NT2/D1 (cell line): ENCODE data around the gene OR2V1.

Experiments used
- SUZ12 ChIP-seq: IDR thresholded peaks from 2 replicates; pipeline ENCODE4 v1.6.1; 2011; ENCODE audit not compliant: insufficient read length, insufficient read depth; ENCODE audit errors: extremely low read depth
- YY1 ChIP-seq: IDR thresholded peaks from 2 replicates; pipeline ENCODE4 v1.6.1; 2011; ENCODE audit not compliant: insufficient read length, insufficient read depth
- ZNF274 ChIP-seq: IDR thresholded peaks from 2 replicates; pipeline ENCODE4 v1.6.1; 2011; ENCODE audit warnings: mild to moderate bottlenecking, low read depth, low read length

GRCh38 chr5:181167814-181168488 lies 37.0 kb upstream of the OR2V1 start:
- TF ChIP-seq YY1 (no peak), ZNF274 (no peak), SUZ12 (no peak)
